HCT116 (cell line): ENCODE results near the gene DPP6. TPM values are rescaled to one million over a fixed set of nuclear protein-coding genes. Genes with fewer than 3 reads are reported as not detected.

Source experiments
- ATAC-seq: fragments of 200-7000 bp; cut with Tn5 transposase; 2 replicates; pipeline ENCODE4 v1.9.1; 2020; ENCODE audit warnings: mild to moderate bottlenecking, moderate library complexity
- BruUV-seq: library from RNA; stranded (reverse); fragments of 400-500 nt; replicated peaks from 2 replicates; lab custom pipeline; 2021; lab: Mats Ljungman, UMichigan
- CTCF ChIA-PET: fragments of 300-600 bp; sonication (Branson Sonifier 250); formaldehyde crosslinking; loops from one replicate; lab custom pipeline; 2021; ENCODE audit warnings: antibody characterized with exemption; lab: Charles Lee
- POLR2A ChIA-PET: fragments of 300-600, 350-600 bp; sonication (Branson Sonifier 250); formaldehyde crosslinking; loops from one replicate; lab custom pipeline; 2021; ENCODE audit warnings: antibody characterized with exemption; lab: Charles Lee
- RAD21 ChIA-PET, 2 experiments: fragments of 300-600 bp; sonication (Branson Sonifier 250); formaldehyde crosslinking; loops; one replicate each; lab custom pipeline; 2023; ENCODE audit warnings: low total read pairs in 2 of 2; ENCODE audit not compliant: uncharacterized antibody in 2 of 2, unreplicated experiment in 2 of 2, low non-redundant PET in 1 of 2; lab: Charles Lee
- DNase-seq: peaks from one replicate; pipeline ENCODE4 v3.0.0-alpha.2; 2010; ENCODE audit warnings: low read depth, low spot score
- H2AFZ ChIP-seq: fragments of 200-600 bp; shearing (Covaris generic), sonication (generic); 2 replicates; pipeline ENCODE4 v1.6.1; 2017; ENCODE audit warnings: low read depth, mixed run types, mixed read lengths, antibody characterized with exemption, low read length; ENCODE audit not compliant: poor library complexity, severe bottlenecking
- H3K27ac ChIP-seq: 2 replicates; pipeline ENCODE4 v1.5.1; 2012; ENCODE audit warnings: low read depth, low read length
- H3K27me3 ChIP-seq: fragments of 200-600 bp; sonication (generic); 2 replicates; pipeline ENCODE4 v1.6.1; 2016; ENCODE audit warnings: mixed run types, low read length, mixed read lengths; ENCODE audit not compliant: insufficient read depth
- H3K36me3 ChIP-seq, 2 experiments: fragments of 200-500 bp in 1 of 2; fragments of 200-600 bp in 1 of 2; sonication (Bioruptor generic) in 1 of 2; sonication (generic) in 1 of 2; 2 replicates each; pipeline versions ENCODE4 v1.5.1 to v1.6.1; 2014 to 2016; ENCODE audit warnings: low read length in 2 of 2, inconsistent platforms in 1 of 2, mixed read lengths in 1 of 2, mixed run types in 1 of 2; ENCODE audit not compliant: insufficient read depth in 2 of 2, control insufficient read depth in 1 of 2
- H3K4me1 ChIP-seq, 2 experiments: fragments of 200-600 bp in 1 of 2; sonication (generic) in 1 of 2; 2 replicates each; pipeline versions ENCODE4 v1.5.1 to v1.6.1; 2012 to 2017; ENCODE audit warnings: low read length in 2 of 2, inconsistent platforms in 1 of 2, mild to moderate bottlenecking in 1 of 2, mixed read lengths in 1 of 2, mixed run types in 1 of 2, moderate library complexity in 1 of 2; ENCODE audit not compliant: insufficient read depth in 2 of 2, control insufficient read depth in 1 of 2
- H3K4me2 ChIP-seq: fragments of 200-600 bp; sonication (generic); 2 replicates; pipeline ENCODE4 v1.6.1; 2017; ENCODE audit warnings: mixed run types, low read length, mixed read lengths
- H3K4me3 ChIP-seq, 2 experiments: fragments of 200-600 bp in 1 of 2; sonication (generic) in 1 of 2; replicated peaks in 1 of 2; 2 replicates each; pipeline ENCODE4 v1.5.1; 2011 to 2016; ENCODE audit warnings: low read length in 2 of 2, control low read depth in 1 of 2, low read depth in 1 of 2, mild to moderate bottlenecking in 1 of 2, mixed read lengths in 1 of 2, mixed run types in 1 of 2
- H3K79me2 ChIP-seq: fragments of 200-600 bp; sonication (generic); 2 replicates; pipeline ENCODE4 v1.6.1; 2017; ENCODE audit warnings: mild to moderate bottlenecking, mixed run types, low read length, moderate library complexity, mixed read lengths; ENCODE audit not compliant: insufficient read depth
- H3K9ac ChIP-seq: fragments of 200-600 bp; sonication (generic); 2 replicates; pipeline ENCODE4 v1.6.1; 2016; ENCODE audit warnings: low read length, mixed read lengths
- H3K9me2 ChIP-seq: fragments of 200-600 bp; sonication (generic), shearing (Covaris generic); 2 replicates; pipeline ENCODE4 v1.6.1; 2017; ENCODE audit warnings: mixed run types, mild to moderate bottlenecking, moderate library complexity; ENCODE audit not compliant: insufficient read depth
- H3K9me3 ChIP-seq, 2 experiments: fragments of 200-500 bp in 1 of 2; fragments of 200-600 bp in 1 of 2; sonication (Bioruptor generic) in 1 of 2; sonication (generic) in 1 of 2; 2 replicates each; pipeline ENCODE4 v1.6.1; 2014 to 2017; ENCODE audit warnings: low read length in 2 of 2, mixed read lengths in 2 of 2, inconsistent platforms in 1 of 2, low read depth in 1 of 2, mild to moderate bottlenecking in 1 of 2, mixed run types in 1 of 2, moderate library complexity in 1 of 2; ENCODE audit not compliant: control insufficient read depth in 1 of 2, insufficient read depth in 1 of 2
- H4K20me1 ChIP-seq: fragments of 200-600 bp; sonication (generic), shearing (Covaris generic); 2 replicates; pipeline ENCODE4 v1.6.1; 2017; ENCODE audit warnings: mixed run types, mild to moderate bottlenecking, moderate library complexity; ENCODE audit not compliant: insufficient read depth
- ATF3 ChIP-seq: IDR thresholded peaks from 2 replicates; pipeline ENCODE4 v1.6.1; 2012
- FOSL1 ChIP-seq: IDR thresholded peaks from 2 replicates; pipeline ENCODE4 v1.6.1; 2012; ENCODE audit warnings: low read depth
- POLR2A ChIP-seq: IDR thresholded peaks from 2 replicates; pipeline ENCODE4 v1.7.0; 2011; ENCODE audit warnings: borderline replicate concordance; ENCODE audit not compliant: insufficient read depth, insufficient read length; ENCODE audit errors: extremely low read depth
- ZFX ChIP-seq: fragments of 450-650 bp; IDR thresholded peaks from 2 replicates; pipeline ENCODE4 v1.6.1; 2017
- intact Hi-C: fragments of 100-400 bp; cut with micrococcal nuclease; formaldehyde crosslinking; loops from 2 replicates; pipeline ENCODE4 v1.10.0; 2022
- total RNA-seq: library from RNA; stranded (reverse); gene quantifications from one replicate; pipeline ENCODE4 v1.2.1, GENCODE V29; 2021; ENCODE audit not compliant: unreplicated experiment
- TF ChIP-seq, protein P1 (sequence below): IDR thresholded peaks from 2 replicates; pipeline ENCODE4 v1.6.1; 2011; ENCODE audit warnings: mild to moderate bottlenecking, low read length, moderate library complexity; ENCODE audit not compliant: insufficient replicate concordance; ENCODE audit errors: extremely low read depth

Gene DPP6
- total RNA-seq, 1 experiment from 2014 or later = not detected

DNA sequence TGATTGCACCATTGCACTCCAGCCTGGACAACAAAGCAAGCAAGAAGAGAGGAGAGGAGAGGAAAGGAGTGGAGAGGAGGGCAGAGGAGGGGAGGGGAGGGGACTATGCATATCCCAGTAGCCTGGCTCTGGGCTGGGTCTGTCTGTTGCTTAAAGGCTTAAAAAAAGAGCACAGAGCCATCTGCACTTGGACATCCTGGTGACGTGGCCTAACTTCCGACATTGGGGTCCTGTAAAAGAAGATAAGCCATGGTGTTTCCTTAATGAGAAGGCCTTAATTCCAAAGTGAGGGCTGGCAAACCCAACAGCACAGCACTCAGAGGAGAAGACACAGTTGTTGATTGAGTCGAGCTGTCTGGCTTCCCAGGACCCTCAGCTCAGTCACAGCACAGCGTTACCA is 598.1 kb downstream of the DPP6 start:
- ATAC-seq (no peak), DNase-seq (no peak)
- H3K9me2 ChIP-seq = no peaks in the 10 kb centered on the region
- no peaks in the 10 kb centered on the region for H3K4me1 ChIP-seq
- H3K4me3 ChIP-seq = no peak overlapping the region
- intact Hi-C loops = no loop called here
- H3K27me3 ChIP-seq = no peaks in the 10 kb centered on the region
- peaks cover 0 to 2% of the 10 kb centered on the region in 2 experiments; a peak in 1 of 4 replicates for H3K9me3 ChIP-seq
- no peak for TF ChIP-seq POLR2A
- TF ChIP-seq, protein P1, sequence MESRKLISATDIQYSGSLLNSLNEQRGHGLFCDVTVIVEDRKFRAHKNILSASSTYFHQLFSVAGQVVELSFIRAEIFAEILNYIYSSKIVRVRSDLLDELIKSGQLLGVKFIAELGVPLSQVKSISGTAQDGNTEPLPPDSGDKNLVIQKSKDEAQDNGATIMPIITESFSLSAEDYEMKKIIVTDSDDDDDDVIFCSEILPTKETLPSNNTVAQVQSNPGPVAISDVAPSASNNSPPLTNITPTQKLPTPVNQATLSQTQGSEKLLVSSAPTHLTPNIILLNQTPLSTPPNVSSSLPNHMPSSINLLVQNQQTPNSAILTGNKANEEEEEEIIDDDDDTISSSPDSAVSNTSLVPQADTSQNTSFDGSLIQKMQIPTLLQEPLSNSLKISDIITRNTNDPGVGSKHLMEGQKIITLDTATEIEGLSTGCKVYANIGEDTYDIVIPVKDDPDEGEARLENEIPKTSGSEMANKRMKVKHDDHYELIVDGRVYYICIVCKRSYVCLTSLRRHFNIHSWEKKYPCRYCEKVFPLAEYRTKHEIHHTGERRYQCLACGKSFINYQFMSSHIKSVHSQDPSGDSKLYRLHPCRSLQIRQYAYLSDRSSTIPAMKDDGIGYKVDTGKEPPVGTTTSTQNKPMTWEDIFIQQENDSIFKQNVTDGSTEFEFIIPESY = no peak
- no peak for TF ChIP-seq ZFX
- TF ChIP-seq FOSL1 = no peak
- no peak overlapping the region for H2AFZ ChIP-seq
- no peaks in the 10 kb centered on the region; a peak in 1 of 4 replicates for H3K36me3 ChIP-seq
- BruUV-seq = no TSS peak
- POLR2A ChIA-PET = no interaction called here
- no peak overlapping the region for H3K9ac ChIP-seq
- CTCF ChIA-PET = no interaction called here
- RAD21 ChIA-PET = no interaction called here
- H4K20me1 ChIP-seq = no peaks in the 10 kb centered on the region
- H3K27ac ChIP-seq = no peak overlapping the region
- no peak overlapping the region for H3K4me2 ChIP-seq
- H3K79me2 ChIP-seq = no peaks in the 10 kb centered on the region

DNA sequence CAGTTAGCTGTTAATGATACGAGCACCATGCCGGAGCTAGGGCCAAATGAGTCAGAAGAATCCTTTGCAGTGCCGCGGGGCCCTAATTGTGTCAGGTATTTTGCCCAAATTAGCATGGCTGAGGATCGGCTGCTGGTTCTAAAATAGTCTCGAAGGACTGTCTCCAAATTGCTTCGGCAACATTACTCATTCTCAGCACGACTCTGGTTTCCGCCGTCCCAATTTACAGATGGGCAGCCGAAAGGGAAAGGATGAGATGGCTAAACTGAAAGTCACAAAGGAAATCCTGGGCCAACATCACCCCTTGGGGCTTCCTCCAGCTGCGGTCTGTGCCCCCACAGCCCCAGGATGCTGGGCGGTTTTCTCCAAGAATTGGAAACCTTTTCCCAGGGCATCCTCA is 599.3 kb downstream of the DPP6 start:
- intact Hi-C loops = no loop called here
- H4K20me1 ChIP-seq = no peaks in the 10 kb centered on the region
- H3K4me2 ChIP-seq = no peak overlapping the region
- no peak overlapping the region for H3K4me3 ChIP-seq
- no peaks in the 10 kb centered on the region for H3K79me2 ChIP-seq
- no peaks in the 10 kb centered on the region for H3K27me3 ChIP-seq
- no peaks in the 10 kb centered on the region; a peak in 1 of 4 replicates for H3K9me3 ChIP-seq
- no peaks in the 10 kb centered on the region for H3K9me2 ChIP-seq
- no peaks in the 10 kb centered on the region; a peak in 1 of 4 replicates for H3K36me3 ChIP-seq
- ChIA-PET POLR2A (no interaction called here), CTCF (no interaction called here)
- H3K4me1 ChIP-seq = no peaks in the 10 kb centered on the region
- ATAC-seq (no peak), DNase-seq (no peak)
- H3K27ac ChIP-seq = no peak overlapping the region
- TF ChIP-seq ATF3 (no peak), POLR2A (no peak), ZFX (no peak)
- TF ChIP-seq, all 23 proteins: peak for 0
- no TSS peak for BruUV-seq
- RAD21 ChIA-PET = no interaction called here
- no peak overlapping the region for H2AFZ ChIP-seq
- no peak overlapping the region for H3K9ac ChIP-seq
